ENCODE results near the gene USP30. TPM values are rescaled to one million over a fixed set of nuclear protein-coding genes. Genes with fewer than 3 reads are reported as not detected.

USP30 gene
- total and polyA plus RNA-seq, 12 donors = 9.3 to 36.1 (median 23.8) TPM

- H3K36me3 ChIP-seq (replicated peaks in 1 of 2) = no peaks in the 10 kb centered on the region
- intact Hi-C loops (cut with DNase I) = no loop called here
- peak overlapping the region in 3 of 5 donors; percentile 50 to 67 (median 56) for H3K27ac ChIP-seq
- no peaks in the 10 kb centered on the region for H3K27me3 ChIP-seq
- peaks cover 37 to 46% of the 10 kb centered on the region in 2 donors for H3K4me1 ChIP-seq (replicated peaks in 1 of 2)
- TF ChIP-seq CTCF (IDR thresholded peaks at IDR 0.05) (no peak), POLR2A (IDR thresholded peaks at IDR 0.05) (no peak)
- 46 to 77% (median 60%) methylated on average over 2 of the region's 2 CpGs for WGBS, 4 donors
- DNase-seq = peak in 1 of 7 donors; percentile 14
- H3K9me3 ChIP-seq (replicated peaks in 1 of 3) = no peaks in the 10 kb centered on the region
- H3K4me3 ChIP-seq = no peak overlapping the region
These were observed 84.7 kb downstream of the USP30 start for GRCh38 chr12:109137055-109137454.

Small RNA genes lying within 50 kb of the gene (small RNA-seq; reads per million reads assigned to genes)
- gene AC190387.1 (0 reads per million in 2 donors), gene RNA5SP372 (0 reads per million in 2 donors)

Other genes starting within 250 kb of the USP30 start
- 10 to 100 TPM; 11.0 to 40.1 (median 21.6) TPM for gene SSH1, start 195.0 kb upstream of the USP30 start, total RNA-seq
- 1 to 10 TPM; 5.3 to 9.4 (median 7.8) TPM for gene SSH1, start 195.0 kb upstream of the USP30 start, polyA plus RNA-seq
- gene DAO, start 172.5 kb upstream of the USP30 start, total RNA-seq = not detected
- not detected for gene DAO, start 172.5 kb upstream of the USP30 start, polyA plus RNA-seq
- 1 to 10 TPM in 2 of 9 donors, under 1 TPM in 3, not detected in 4; 0.08 to 2.6 (median 1.00) TPM for gene SVOP, start 31.5 kb upstream of the USP30 start, total RNA-seq
- 1 to 10 TPM in 1 of 3 donors, under 1 TPM in 2; 0.20 to 1.5 (median 0.97) TPM for gene SVOP, start 31.5 kb upstream of the USP30 start, polyA plus RNA-seq
- gene ALKBH2, start 40.9 kb downstream of the USP30 start, total RNA-seq = 10 to 100 TPM in 7 of 9 donors, 1 to 10 TPM in 2; 4.2 to 22.6 (median 13.1) TPM
- gene ALKBH2, start 40.9 kb downstream of the USP30 start, polyA plus RNA-seq = 10 to 100 TPM; 18.3 to 43.6 (median 40.8) TPM
- gene UNG, start 45.0 kb downstream of the USP30 start, total RNA-seq = 100 to 1,000 TPM in 4 of 9 donors, 10 to 100 TPM in 5; 55.9 to 135 (median 96.6) TPM
- gene UNG, start 45.0 kb downstream of the USP30 start, polyA plus RNA-seq = 10 to 100 TPM; 52.5 to 74.2 (median 68.7) TPM
- gene ACACB, start 64.0 kb downstream of the USP30 start, total RNA-seq = 100 to 1,000 TPM in 2 of 9 donors, 10 to 100 TPM in 7; 41.1 to 143 (median 69.6) TPM
- 10 to 100 TPM; 35.5 to 87.0 (median 47.5) TPM for gene ACACB, start 64.0 kb downstream of the USP30 start, polyA plus RNA-seq

All from adrenal gland (tissue), 12 donors.